Caco-2 (cell line): ENCODE measurements around the gene CHI3L1. TPM values are rescaled to one million over a fixed set of nuclear protein-coding genes. Genes with fewer than 3 reads are reported as not detected.

ENCODE experiments used
- BruUV-seq: library from RNA; stranded (reverse); fragments of 400-500 nt; replicated peaks from 2 replicates; lab custom pipeline; 2021; lab: Mats Ljungman, UMichigan
- CTCF ChIA-PET: fragments of 300-600 bp; sonication (Branson Sonifier 250); formaldehyde crosslinking; loops from one replicate; lab custom pipeline; 2022; ENCODE audit warnings: antibody characterized with exemption; lab: Charles Lee
- POLR2A ChIA-PET: fragments of 300-600 bp; sonication (Branson Sonifier 250); formaldehyde crosslinking; loops from one replicate; lab custom pipeline; 2022; ENCODE audit warnings: antibody characterized with exemption; lab: Charles Lee
- DNase-seq, 2 experiments: peaks; one replicate each; pipeline versions ENCODE4 v3.0.0 to v3.0.0-alpha.2; 2020 to 2022
- H3K27me3 ChIP-seq: replicated peaks from 2 replicates; pipeline ENCODE4 v1.6.0; 2011; ENCODE audit warnings: low read length; ENCODE audit not compliant: control insufficient read depth, insufficient read depth
- H3K36me3 ChIP-seq: 2 replicates; pipeline ENCODE4 v1.5.1; 2011; ENCODE audit warnings: low read length; ENCODE audit not compliant: control insufficient read depth, insufficient read depth
- H3K4me1 ChIP-seq: fragments of 250-450 bp; sonication (Bioruptor Pico); 2 replicates; pipeline ENCODE4 v1.5.1; 2020; ENCODE audit warnings: mild to moderate bottlenecking
- H3K4me3 ChIP-seq: 2 replicates; pipeline ENCODE4 v1.5.1; 2011; ENCODE audit warnings: low read depth, mild to moderate bottlenecking, control low read depth, low read length
- H3K9me3 ChIP-seq: fragments of 250-450 bp; sonication (Bioruptor Pico); 2 replicates; pipeline ENCODE4 v1.5.1; 2020; ENCODE audit warnings: mild to moderate bottlenecking, moderate library complexity
- H3K27ac Mint-ChIP-seq: one replicate; pipeline ENCODE4 v1.8.0; 2022; ENCODE audit warnings: mixed read lengths; ENCODE audit not compliant: unreplicated experiment
- H3K27me3 Mint-ChIP-seq: one replicate; pipeline ENCODE4 v1.8.0; 2022; ENCODE audit warnings: mixed read lengths; ENCODE audit not compliant: insufficient read depth, unreplicated experiment
- H3K36me3 Mint-ChIP-seq: one replicate; pipeline ENCODE4 v1.8.0; 2022; ENCODE audit warnings: mild to moderate bottlenecking, mixed read lengths; ENCODE audit not compliant: insufficient read depth, unreplicated experiment
- H3K4me1 Mint-ChIP-seq: one replicate; pipeline ENCODE4 v1.8.0; 2022; ENCODE audit warnings: low read depth, mixed read lengths; ENCODE audit not compliant: unreplicated experiment
- H3K4me3 Mint-ChIP-seq: one replicate; pipeline ENCODE4 v1.8.0; 2022; ENCODE audit warnings: mild to moderate bottlenecking, moderate library complexity, mixed read lengths; ENCODE audit not compliant: unreplicated experiment
- H3K9me3 Mint-ChIP-seq: one replicate; pipeline ENCODE4 v1.8.0; 2022; ENCODE audit warnings: mixed read lengths; ENCODE audit not compliant: unreplicated experiment
- intact Hi-C: fragments of 100-400 bp; cut with micrococcal nuclease; formaldehyde crosslinking; loops from one replicate; pipeline ENCODE4 v1.10.0; 2022; ENCODE audit not compliant: unreplicated experiment
- total RNA-seq: library from RNA; stranded (reverse); gene quantifications from 2 replicates; pipeline ENCODE4 v1.2.3, GENCODE V29; 2022
- TF ChIP-seq, protein P1 (sequence below), 2 experiments: fragments of 200-600 bp in 1 of 2; IDR thresholded peaks; 1 replicate in 1 of 2; 2 replicates in 1 of 2; pipeline versions ENCODE4 v1.5.1 to v1.8.0; 2011 to 2022; ENCODE audit warnings: antibody characterized with exemption in 1 of 2, control low read depth in 1 of 2, inconsistent platforms in 1 of 2, low read depth in 1 of 2, low read length in 1 of 2, mild to moderate bottlenecking in 1 of 2, moderate library complexity in 1 of 2; ENCODE audit not compliant: insufficient read depth in 1 of 2, severe bottlenecking in 1 of 2, unreplicated experiment in 1 of 2

The CHI3L1 gene
- total RNA-seq, 1 experiment from 2014 or later: 235 TPM

DNA sequence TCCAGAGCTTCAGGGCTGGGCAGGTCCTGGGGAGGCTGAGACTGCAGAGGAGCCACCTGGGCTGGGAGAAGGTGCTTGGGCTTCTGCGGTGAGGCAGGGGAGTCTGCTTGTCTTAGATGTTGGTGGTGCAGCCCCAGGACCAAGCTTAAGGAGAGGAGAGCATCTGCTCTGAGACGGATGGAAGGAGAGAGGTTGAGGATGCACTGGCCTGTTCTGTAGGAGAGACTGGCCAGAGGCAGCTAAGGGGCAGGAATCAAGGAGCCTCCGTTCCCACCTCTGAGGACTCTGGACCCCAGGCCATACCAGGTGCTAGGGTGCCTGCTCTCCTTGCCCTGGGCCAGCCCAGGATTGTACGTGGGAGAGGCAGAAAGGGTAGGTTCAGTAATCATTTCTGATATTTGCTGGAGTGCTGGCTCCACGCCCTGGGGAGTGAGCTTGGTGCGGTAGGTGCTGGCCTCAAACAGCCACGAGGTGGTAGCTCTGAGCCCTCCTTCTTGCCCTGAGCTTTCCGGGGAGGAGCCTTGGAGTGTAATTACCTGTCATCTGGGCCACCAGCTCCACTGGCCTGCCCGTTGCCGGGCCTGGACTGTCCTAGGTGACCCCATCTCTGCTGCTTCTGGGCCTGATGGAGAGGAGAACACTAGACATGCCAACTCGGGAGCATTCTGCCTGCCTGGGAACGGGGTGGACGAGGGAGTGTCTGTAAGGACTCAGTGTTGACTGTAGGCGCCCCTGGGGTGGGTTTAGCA, 20.1 kb downstream of the CHI3L1 start:
- Histone ChIP-seq H3K4me3 (no peak overlapping the region), H3K4me1 (peaks cover 59% of the 10 kb centered on the region), H3K9me3 (no peaks in the 10 kb centered on the region), H3K36me3 (no peaks in the 10 kb centered on the region), H3K27me3 (no peaks in the 10 kb centered on the region)
- peaks cover 44% of the 10 kb centered on the region for H3K36me3 Mint-ChIP-seq
- DNase-seq: peak in 1 of 2 experiments; percentile 40
- TF ChIP-seq, protein P1, sequence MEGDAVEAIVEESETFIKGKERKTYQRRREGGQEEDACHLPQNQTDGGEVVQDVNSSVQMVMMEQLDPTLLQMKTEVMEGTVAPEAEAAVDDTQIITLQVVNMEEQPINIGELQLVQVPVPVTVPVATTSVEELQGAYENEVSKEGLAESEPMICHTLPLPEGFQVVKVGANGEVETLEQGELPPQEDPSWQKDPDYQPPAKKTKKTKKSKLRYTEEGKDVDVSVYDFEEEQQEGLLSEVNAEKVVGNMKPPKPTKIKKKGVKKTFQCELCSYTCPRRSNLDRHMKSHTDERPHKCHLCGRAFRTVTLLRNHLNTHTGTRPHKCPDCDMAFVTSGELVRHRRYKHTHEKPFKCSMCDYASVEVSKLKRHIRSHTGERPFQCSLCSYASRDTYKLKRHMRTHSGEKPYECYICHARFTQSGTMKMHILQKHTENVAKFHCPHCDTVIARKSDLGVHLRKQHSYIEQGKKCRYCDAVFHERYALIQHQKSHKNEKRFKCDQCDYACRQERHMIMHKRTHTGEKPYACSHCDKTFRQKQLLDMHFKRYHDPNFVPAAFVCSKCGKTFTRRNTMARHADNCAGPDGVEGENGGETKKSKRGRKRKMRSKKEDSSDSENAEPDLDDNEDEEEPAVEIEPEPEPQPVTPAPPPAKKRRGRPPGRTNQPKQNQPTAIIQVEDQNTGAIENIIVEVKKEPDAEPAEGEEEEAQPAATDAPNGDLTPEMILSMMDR (IDR thresholded peaks at IDR 0.05; ENCODE audit: insufficient read depth in 1 of 2, low read depth in 1 of 2, low read length in 1 of 2, severe bottlenecking in 1 of 2, unreplicated experiment in 1 of 2): peak in 1 of 2 experiments; percentile 51
- H3K27ac Mint-ChIP-seq: peak overlapping the region; percentile 46
- intact Hi-C loops: loop anchor here (1.0 kb wide), 1 partner anchor 50 kb away; no protein-coding TSS in a partner anchor
- ChIA-PET CTCF (interaction anchor here (0.6 to 2.0 kb wide), 4 partner anchors 25 to 127 kb away, joined by 5 to 19 read pairs (median 8); no protein-coding TSS in a partner anchor), POLR2A (interaction anchor here (0.6 kb wide), 1 partner anchor 38 kb away, joined by 3 read pairs; no protein-coding TSS in a partner anchor)
- TSS peak; percentile 40 for BruUV-seq
- no peaks in the 10 kb centered on the region for H3K27me3 Mint-ChIP-seq
- no peaks in the 10 kb centered on the region for H3K9me3 Mint-ChIP-seq
- H3K4me3 Mint-ChIP-seq: no peak overlapping the region
- H3K4me1 Mint-ChIP-seq: peaks cover 43% of the 10 kb centered on the region

DNA sequence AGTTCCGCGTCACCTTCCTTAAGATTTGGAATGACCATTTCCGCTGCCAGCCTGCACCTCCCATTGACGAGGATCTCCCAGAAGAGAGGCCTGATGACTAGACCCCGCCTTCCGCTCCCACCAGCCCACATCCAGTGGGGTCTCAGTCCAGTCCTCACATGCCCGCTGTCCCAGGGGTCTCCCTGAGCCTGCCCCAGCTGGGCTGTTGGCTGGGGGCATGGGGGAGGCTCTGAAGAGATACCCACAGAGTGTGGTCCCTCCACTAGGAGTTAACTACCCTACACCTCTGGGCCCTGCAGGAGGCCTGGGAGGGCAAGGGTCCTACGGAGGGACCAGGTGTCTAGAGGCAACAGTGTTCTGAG, 20.7 kb downstream of the CHI3L1 start:
- H3K4me3 ChIP-seq: no peak overlapping the region
- Mint-ChIP-seq H3K4me1 (peaks cover 49% of the 10 kb centered on the region), H3K4me3 (no peak overlapping the region), H3K27me3 (no peaks in the 10 kb centered on the region), H3K36me3 (peaks cover 38% of the 10 kb centered on the region), H3K27ac (peak overlapping the region; percentile 46), H3K9me3 (no peaks in the 10 kb centered on the region)
- peaks cover 64% of the 10 kb centered on the region for H3K4me1 ChIP-seq
- TF ChIP-seq, protein P1 (IDR thresholded peaks at IDR 0.05; ENCODE audit: insufficient read depth in 1 of 2, low read depth in 1 of 2, low read length in 1 of 2, severe bottlenecking in 1 of 2, unreplicated experiment in 1 of 2): no peak
- no peaks in the 10 kb centered on the region for H3K27me3 ChIP-seq
- ChIA-PET CTCF (interaction anchor here (1.0 to 2.0 kb wide), 3 partner anchors 48 to 126 kb away, joined by 5 to 19 read pairs (median 10); no protein-coding TSS in a partner anchor), POLR2A (no interaction called here)
- H3K9me3 ChIP-seq: no peaks in the 10 kb centered on the region
- no TSS peak for BruUV-seq
- no peak for DNase-seq
- intact Hi-C loops: loop anchor here (1.0 kb wide), 1 partner anchor 51 kb away; no protein-coding TSS in a partner anchor
- no peaks in the 10 kb centered on the region for H3K36me3 ChIP-seq

GRCh38 chr1:203165101-203165799, 21.3 kb downstream of the CHI3L1 start:
- Mint-ChIP-seq H3K36me3 (peaks cover 38% of the 10 kb centered on the region), H3K9me3 (no peaks in the 10 kb centered on the region), H3K27ac (peak overlapping the region; percentile 46), H3K4me3 (no peak overlapping the region), H3K27me3 (no peaks in the 10 kb centered on the region), H3K4me1 (peaks cover 50% of the 10 kb centered on the region)
- Histone ChIP-seq H3K9me3 (no peaks in the 10 kb centered on the region), H3K4me1 (peaks cover 62% of the 10 kb centered on the region), H3K4me3 (no peak overlapping the region), H3K36me3 (no peaks in the 10 kb centered on the region), H3K27me3 (no peaks in the 10 kb centered on the region)
- DNase-seq: no peak
- ChIA-PET CTCF (interaction anchor here (0.7 to 2.0 kb wide), 3 partner anchors 37 to 51 kb away, joined by 3 to 19 read pairs (median 10); no protein-coding TSS in a partner anchor), POLR2A (no interaction called here)
- TF ChIP-seq, protein P1 (IDR thresholded peaks at IDR 0.05; ENCODE audit: insufficient read depth in 1 of 2, low read depth in 1 of 2, low read length in 1 of 2, severe bottlenecking in 1 of 2, unreplicated experiment in 1 of 2): no peak
- intact Hi-C loops: no loop called here
- BruUV-seq: no TSS peak
